HepG2 (cell line): ENCODE results near the gene PIK3IP1. TPM values are rescaled to one million over a fixed set of nuclear protein-coding genes. Genes with fewer than 3 reads are reported as not detected.

Experiments
- CENPT ChIP-seq: sonication (generic); formaldehyde crosslinking; IDR thresholded peaks from 2 replicates; pipeline ENCODE4 v1.8.0; 2022; ENCODE audit warnings: low read depth, mild to moderate bottlenecking, moderate library complexity, missing genetic modification reagents
- SAFB2 ChIP-seq: sonication (generic); formaldehyde crosslinking; IDR thresholded peaks from 2 replicates; pipeline ENCODE4 v1.5.1; 2020; ENCODE audit warnings: missing genetic modification reagents, low read depth, mild to moderate bottlenecking, borderline replicate concordance
- polyA plus RNA-seq, 8 experiments: library from polyadenylated mRNA; depleted of rRNA in 3 of 8; stranded (reverse) in 7 of 8; unstranded in 1 of 8; fragments of >200 nt; fragmentation: Illumina TruSeq in 4 of 8; extraction: Trizol in 4 of 8; gene quantifications; 2 replicates each; pipeline versions ENCODE4 v1.2.1 to v1.2.3, GENCODE V29; 2011 to 2016; ENCODE audit warnings: low read depth in 4 of 8, missing spikeins in 1 of 8, mixed read lengths in 1 of 8; ENCODE audit not compliant: insufficient read depth in 1 of 8
- total RNA-seq, 5 experiments: library from RNA; depleted of rRNA; stranded (reverse); fragments of >200 nt; fragmentation: Illumina TruSeq; extraction: Trizol; gene quantifications; 2 replicates each; pipeline ENCODE4 v1.2.3, GENCODE V29; 2016; ENCODE audit warnings: low read depth in 1 of 5
- TF ChIP-seq, protein P1 (sequence below): sonication (generic); formaldehyde crosslinking; IDR thresholded peaks from 2 replicates; pipeline ENCODE4 v1.5.0; 2020; ENCODE audit warnings: mild to moderate bottlenecking, missing genetic modification reagents, borderline replicate concordance
- TF ChIP-seq, protein P2 (sequence below): sonication (generic); formaldehyde crosslinking; IDR thresholded peaks from 2 replicates; pipeline ENCODE4 v1.8.0; 2022; ENCODE audit warnings: missing genetic modification reagents, mild to moderate bottlenecking, inconsistent platforms, borderline replicate concordance
- TF ChIP-seq, protein P3 (sequence below): sonication (generic); formaldehyde crosslinking; IDR thresholded peaks from 2 replicates; pipeline ENCODE4 v1.9.0; 2021; ENCODE audit warnings: mild to moderate bottlenecking, missing genetic modification reagents
- TF ChIP-seq, protein P4 (sequence below): sonication (generic); formaldehyde crosslinking; IDR thresholded peaks from 2 replicates; pipeline ENCODE4 v1.5.1; 2020; ENCODE audit warnings: missing genetic modification reagents, mild to moderate bottlenecking, borderline replicate concordance

PIK3IP1 gene
- total and polyA plus RNA-seq, 2 of the 13 experiments (the other 11 are each of a cell fraction or from before 2014, with no cell fraction given): 1.3 to 2.5 TPM

DNA sequence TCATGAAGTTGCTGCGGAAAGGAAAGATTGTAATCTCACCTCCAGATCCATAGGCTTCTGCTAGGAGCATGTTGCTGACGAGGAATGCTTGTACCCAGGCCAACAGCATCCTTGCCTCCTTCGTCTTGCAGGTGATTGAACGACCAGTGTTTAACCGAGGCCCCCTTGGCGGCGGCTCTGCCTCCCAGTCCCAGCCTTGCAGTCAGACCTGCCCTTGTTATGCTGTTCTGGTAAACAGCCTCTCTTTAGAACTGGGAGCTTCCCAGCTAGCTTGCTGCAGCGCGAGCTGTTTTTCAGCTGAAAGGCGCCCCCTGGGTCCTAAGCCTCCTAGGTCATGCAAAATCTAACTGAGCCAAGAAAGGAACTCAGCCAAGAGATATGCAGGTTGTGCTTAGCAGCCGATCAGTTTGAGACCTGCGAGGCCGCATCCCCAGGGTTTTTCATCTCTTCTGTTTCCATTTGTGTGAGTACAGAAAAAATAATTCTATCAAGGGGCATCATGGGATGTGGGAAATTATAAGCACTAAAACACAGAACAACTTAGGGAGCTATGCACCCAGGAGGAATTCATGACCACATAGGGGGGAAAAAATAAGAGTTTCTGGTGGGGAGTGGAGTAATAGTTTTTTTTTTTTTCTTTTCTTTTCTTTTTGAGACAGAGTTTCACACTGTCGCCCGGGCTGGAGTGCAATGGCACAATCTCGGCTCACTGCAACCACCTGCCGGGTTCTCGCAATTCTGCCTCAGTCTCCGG lies at the start of gene PIK3IP1 (continued):
- TF ChIP-seq, protein P1, sequence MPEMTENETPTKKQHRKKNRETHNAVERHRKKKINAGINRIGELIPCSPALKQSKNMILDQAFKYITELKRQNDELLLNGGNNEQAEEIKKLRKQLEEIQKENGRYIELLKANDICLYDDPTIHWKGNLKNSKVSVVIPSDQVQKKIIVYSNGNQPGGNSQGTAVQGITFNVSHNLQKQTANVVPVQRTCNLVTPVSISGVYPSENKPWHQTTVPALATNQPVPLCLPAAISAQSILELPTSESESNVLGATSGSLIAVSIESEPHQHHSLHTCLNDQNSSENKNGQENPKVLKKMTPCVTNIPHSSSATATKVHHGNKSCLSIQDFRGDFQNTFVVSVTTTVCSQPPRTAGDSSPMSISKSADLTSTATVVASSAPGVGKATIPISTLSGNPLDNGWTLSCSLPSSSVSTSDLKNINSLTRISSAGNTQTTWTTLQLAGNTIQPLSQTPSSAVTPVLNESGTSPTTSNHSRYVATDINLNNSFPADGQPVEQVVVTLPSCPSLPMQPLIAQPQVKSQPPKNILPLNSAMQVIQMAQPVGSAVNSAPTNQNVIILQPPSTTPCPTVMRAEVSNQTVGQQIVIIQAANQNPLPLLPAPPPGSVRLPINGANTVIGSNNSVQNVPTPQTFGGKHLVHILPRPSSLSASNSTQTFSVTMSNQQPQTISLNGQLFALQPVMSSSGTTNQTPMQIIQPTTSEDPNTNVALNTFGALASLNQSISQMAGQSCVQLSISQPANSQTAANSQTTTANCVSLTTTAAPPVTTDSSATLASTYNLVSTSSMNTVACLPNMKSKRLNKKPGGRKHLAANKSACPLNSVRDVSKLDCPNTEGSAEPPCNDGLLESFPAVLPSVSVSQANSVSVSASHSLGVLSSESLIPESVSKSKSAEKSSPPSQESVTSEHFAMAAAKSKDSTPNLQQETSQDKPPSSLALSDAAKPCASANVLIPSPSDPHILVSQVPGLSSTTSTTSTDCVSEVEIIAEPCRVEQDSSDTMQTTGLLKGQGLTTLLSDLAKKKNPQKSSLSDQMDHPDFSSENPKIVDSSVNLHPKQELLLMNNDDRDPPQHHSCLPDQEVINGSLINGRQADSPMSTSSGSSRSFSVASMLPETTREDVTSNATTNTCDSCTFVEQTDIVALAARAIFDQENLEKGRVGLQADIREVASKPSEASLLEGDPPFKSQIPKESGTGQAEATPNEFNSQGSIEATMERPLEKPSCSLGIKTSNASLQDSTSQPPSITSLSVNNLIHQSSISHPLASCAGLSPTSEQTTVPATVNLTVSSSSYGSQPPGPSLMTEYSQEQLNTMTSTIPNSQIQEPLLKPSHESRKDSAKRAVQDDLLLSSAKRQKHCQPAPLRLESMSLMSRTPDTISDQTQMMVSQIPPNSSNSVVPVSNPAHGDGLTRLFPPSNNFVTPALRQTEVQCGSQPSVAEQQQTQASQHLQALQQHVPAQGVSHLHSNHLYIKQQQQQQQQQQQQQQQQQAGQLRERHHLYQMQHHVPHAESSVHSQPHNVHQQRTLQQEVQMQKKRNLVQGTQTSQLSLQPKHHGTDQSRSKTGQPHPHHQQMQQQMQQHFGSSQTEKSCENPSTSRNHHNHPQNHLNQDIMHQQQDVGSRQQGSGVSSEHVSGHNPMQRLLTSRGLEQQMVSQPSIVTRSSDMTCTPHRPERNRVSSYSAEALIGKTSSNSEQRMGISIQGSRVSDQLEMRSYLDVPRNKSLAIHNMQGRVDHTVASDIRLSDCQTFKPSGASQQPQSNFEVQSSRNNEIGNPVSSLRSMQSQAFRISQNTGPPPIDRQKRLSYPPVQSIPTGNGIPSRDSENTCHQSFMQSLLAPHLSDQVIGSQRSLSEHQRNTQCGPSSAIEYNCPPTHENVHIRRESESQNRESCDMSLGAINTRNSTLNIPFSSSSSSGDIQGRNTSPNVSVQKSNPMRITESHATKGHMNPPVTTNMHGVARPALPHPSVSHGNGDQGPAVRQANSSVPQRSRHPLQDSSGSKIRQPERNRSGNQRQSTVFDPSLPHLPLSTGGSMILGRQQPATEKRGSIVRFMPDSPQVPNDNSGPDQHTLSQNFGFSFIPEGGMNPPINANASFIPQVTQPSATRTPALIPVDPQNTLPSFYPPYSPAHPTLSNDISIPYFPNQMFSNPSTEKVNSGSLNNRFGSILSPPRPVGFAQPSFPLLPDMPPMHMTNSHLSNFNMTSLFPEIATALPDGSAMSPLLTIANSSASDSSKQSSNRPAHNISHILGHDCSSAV (CRISPR knock-in tag): no peak
- TF ChIP-seq, protein P2, sequence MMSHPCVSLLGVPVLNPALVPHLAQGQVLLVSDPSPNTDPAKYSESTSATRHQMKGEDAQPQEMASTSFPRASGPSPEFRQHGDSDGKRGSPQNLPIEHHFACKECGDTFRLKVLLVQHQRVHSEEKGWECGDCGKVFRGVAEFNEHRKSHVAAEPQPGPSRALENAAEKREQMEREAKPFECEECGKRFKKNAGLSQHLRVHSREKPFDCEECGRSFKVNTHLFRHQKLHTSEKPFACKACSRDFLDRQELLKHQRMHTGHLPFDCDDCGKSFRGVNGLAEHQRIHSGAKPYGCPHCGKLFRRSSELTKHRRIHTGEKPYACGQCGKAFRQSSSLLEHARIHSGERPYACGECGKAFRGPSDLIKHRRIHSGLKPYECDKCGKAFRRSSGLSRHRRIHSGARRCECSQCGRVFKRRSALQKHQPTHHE (CRISPR knock-in tag): 0 out of 2 replicates have a peak, but pooled peaks have one; percentile 44
- no peak for TF ChIP-seq CENPT (CRISPR knock-in tag)
- TF ChIP-seq, protein P3, sequence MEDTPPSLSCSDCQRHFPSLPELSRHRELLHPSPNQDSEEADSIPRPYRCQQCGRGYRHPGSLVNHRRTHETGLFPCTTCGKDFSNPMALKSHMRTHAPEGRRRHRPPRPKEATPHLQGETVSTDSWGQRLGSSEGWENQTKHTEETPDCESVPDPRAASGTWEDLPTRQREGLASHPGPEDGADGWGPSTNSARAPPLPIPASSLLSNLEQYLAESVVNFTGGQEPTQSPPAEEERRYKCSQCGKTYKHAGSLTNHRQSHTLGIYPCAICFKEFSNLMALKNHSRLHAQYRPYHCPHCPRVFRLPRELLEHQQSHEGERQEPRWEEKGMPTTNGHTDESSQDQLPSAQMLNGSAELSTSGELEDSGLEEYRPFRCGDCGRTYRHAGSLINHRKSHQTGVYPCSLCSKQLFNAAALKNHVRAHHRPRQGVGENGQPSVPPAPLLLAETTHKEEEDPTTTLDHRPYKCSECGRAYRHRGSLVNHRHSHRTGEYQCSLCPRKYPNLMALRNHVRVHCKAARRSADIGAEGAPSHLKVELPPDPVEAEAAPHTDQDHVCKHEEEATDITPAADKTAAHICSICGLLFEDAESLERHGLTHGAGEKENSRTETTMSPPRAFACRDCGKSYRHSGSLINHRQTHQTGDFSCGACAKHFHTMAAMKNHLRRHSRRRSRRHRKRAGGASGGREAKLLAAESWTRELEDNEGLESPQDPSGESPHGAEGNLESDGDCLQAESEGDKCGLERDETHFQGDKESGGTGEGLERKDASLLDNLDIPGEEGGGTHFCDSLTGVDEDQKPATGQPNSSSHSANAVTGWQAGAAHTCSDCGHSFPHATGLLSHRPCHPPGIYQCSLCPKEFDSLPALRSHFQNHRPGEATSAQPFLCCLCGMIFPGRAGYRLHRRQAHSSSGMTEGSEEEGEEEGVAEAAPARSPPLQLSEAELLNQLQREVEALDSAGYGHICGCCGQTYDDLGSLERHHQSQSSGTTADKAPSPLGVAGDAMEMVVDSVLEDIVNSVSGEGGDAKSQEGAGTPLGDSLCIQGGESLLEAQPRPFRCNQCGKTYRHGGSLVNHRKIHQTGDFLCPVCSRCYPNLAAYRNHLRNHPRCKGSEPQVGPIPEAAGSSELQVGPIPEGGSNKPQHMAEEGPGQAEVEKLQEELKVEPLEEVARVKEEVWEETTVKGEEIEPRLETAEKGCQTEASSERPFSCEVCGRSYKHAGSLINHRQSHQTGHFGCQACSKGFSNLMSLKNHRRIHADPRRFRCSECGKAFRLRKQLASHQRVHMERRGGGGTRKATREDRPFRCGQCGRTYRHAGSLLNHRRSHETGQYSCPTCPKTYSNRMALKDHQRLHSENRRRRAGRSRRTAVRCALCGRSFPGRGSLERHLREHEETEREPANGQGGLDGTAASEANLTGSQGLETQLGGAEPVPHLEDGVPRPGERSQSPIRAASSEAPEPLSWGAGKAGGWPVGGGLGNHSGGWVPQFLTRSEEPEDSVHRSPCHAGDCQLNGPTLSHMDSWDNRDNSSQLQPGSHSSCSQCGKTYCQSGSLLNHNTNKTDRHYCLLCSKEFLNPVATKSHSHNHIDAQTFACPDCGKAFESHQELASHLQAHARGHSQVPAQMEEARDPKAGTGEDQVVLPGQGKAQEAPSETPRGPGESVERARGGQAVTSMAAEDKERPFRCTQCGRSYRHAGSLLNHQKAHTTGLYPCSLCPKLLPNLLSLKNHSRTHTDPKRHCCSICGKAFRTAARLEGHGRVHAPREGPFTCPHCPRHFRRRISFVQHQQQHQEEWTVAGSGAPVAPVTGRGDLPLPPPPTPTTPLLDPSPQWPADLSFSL (CRISPR knock-in tag): no peak
- TF ChIP-seq, protein P4, sequence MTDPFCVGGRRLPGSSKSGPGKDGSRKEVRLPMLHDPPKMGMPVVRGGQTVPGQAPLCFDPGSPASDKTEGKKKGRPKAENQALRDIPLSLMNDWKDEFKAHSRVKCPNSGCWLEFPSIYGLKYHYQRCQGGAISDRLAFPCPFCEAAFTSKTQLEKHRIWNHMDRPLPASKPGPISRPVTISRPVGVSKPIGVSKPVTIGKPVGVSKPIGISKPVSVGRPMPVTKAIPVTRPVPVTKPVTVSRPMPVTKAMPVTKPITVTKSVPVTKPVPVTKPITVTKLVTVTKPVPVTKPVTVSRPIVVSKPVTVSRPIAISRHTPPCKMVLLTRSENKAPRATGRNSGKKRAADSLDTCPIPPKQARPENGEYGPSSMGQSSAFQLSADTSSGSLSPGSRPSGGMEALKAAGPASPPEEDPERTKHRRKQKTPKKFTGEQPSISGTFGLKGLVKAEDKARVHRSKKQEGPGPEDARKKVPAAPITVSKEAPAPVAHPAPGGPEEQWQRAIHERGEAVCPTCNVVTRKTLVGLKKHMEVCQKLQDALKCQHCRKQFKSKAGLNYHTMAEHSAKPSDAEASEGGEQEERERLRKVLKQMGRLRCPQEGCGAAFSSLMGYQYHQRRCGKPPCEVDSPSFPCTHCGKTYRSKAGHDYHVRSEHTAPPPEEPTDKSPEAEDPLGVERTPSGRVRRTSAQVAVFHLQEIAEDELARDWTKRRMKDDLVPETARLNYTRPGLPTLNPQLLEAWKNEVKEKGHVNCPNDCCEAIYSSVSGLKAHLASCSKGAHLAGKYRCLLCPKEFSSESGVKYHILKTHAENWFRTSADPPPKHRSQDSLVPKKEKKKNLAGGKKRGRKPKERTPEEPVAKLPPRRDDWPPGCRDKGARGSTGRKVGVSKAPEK: no peak; the same call in 1 of the 2 replicates
- no peak for TF ChIP-seq SAFB2 (CRISPR knock-in tag)
